H9 (cell line): ENCODE data around the gene LRP1B. TPM values are rescaled to one million over a fixed set of nuclear protein-coding genes. Genes with fewer than 3 reads are reported as not detected.

Experiments used
- DNase-seq: peaks from one replicate; pipeline ENCODE4 v3.0.0-alpha.2; 2017
- H2AFZ ChIP-seq: one replicate; pipeline ENCODE4 v1.6.1; 2013; ENCODE audit warnings: mild to moderate bottlenecking, low read length, control low read depth, moderate library complexity
- H2AK5ac ChIP-seq: 2 replicates; pipeline ENCODE4 v1.6.1; 2013; ENCODE audit warnings: low read length, control low read depth, mixed read lengths; ENCODE audit not compliant: insufficient read length
- H2BK120ac ChIP-seq: one replicate; pipeline ENCODE4 v1.6.1; 2013; ENCODE audit warnings: low read depth, mild to moderate bottlenecking, low read length, control low read depth, inconsistent platforms; ENCODE audit not compliant: poor library complexity, severe bottlenecking
- H2BK12ac ChIP-seq: 2 replicates; pipeline ENCODE4 v1.6.1; 2013; ENCODE audit warnings: low read length, control low read depth, mixed read lengths, low read depth; ENCODE audit not compliant: insufficient read length
- H2BK15ac ChIP-seq: 2 replicates; pipeline ENCODE4 v1.6.1; 2013; ENCODE audit warnings: low read depth, low read length, control low read depth
- H2BK20ac ChIP-seq: one replicate; pipeline ENCODE4 v1.6.1; 2013; ENCODE audit warnings: low read depth, mild to moderate bottlenecking, low read length, control low read depth, inconsistent platforms; ENCODE audit not compliant: poor library complexity, severe bottlenecking
- H2BK5ac ChIP-seq: 2 replicates; pipeline ENCODE4 v1.6.1; 2013; ENCODE audit warnings: low read length, control low read depth, mixed read lengths; ENCODE audit not compliant: insufficient read length
- H3K14ac ChIP-seq: 2 replicates; pipeline ENCODE4 v1.6.1; 2013; ENCODE audit warnings: low read length, control low read depth; ENCODE audit not compliant: insufficient read depth
- H3K18ac ChIP-seq: 2 replicates; pipeline ENCODE4 v1.6.1; 2013; ENCODE audit warnings: low read depth, mild to moderate bottlenecking, mixed read lengths, low read length, control low read depth; ENCODE audit not compliant: insufficient read length
- H3K23ac ChIP-seq: 2 replicates; pipeline ENCODE4 v1.6.1; 2013; ENCODE audit warnings: low read length, control low read depth, mixed read lengths, low read depth; ENCODE audit not compliant: insufficient read length
- H3K23me2 ChIP-seq: 2 replicates; pipeline ENCODE4 v1.6.1; 2013; ENCODE audit warnings: low read depth, mild to moderate bottlenecking, mixed read lengths, low read length, control low read depth; ENCODE audit not compliant: insufficient read length, poor library complexity, severe bottlenecking
- H3K27ac ChIP-seq: 2 replicates; pipeline ENCODE4 v1.5.1; 2013; ENCODE audit warnings: low read length, control low read depth, mixed read lengths, low read depth; ENCODE audit not compliant: insufficient read length
- H3K27me3 ChIP-seq: 2 replicates; pipeline ENCODE4 v1.6.1; 2013; ENCODE audit warnings: low read length, control low read depth, inconsistent platforms; ENCODE audit not compliant: insufficient read depth
- H3K4ac ChIP-seq: 2 replicates; pipeline ENCODE4 v1.6.1; 2013; ENCODE audit warnings: low read depth, mild to moderate bottlenecking, control low read depth, inconsistent platforms, low read length, moderate library complexity
- H3K4me1 ChIP-seq: 2 replicates; pipeline ENCODE4 v1.6.1; 2013; ENCODE audit warnings: low read length, control low read depth, inconsistent platforms; ENCODE audit not compliant: insufficient read depth
- H3K4me2 ChIP-seq: 2 replicates; pipeline ENCODE4 v1.6.1; 2013; ENCODE audit warnings: low read length, control low read depth, mixed read lengths; ENCODE audit not compliant: insufficient read length, insufficient read depth
- H3K56ac ChIP-seq: 2 replicates; pipeline ENCODE4 v1.6.1; 2013; ENCODE audit warnings: low read depth, mild to moderate bottlenecking, mixed read lengths, low read length, control low read depth; ENCODE audit not compliant: insufficient read length
- H3K79me1 ChIP-seq: 2 replicates; pipeline ENCODE4 v1.6.1; 2013; ENCODE audit warnings: low read depth, mild to moderate bottlenecking, moderate library complexity, low read length, control low read depth, inconsistent platforms; ENCODE audit not compliant: insufficient read depth, poor library complexity, severe bottlenecking
- H3K79me2 ChIP-seq: 2 replicates; pipeline ENCODE4 v1.6.1; 2013; ENCODE audit warnings: low read length, control low read depth, inconsistent platforms; ENCODE audit not compliant: insufficient read depth
- H3K9ac ChIP-seq: 2 replicates; pipeline ENCODE4 v1.6.1; 2013; ENCODE audit warnings: low read length, control low read depth, mixed read lengths; ENCODE audit not compliant: insufficient read length; ENCODE audit errors: extremely low read depth
- H3K9me3 ChIP-seq: one replicate; pipeline ENCODE4 v1.6.1; 2013; ENCODE audit warnings: low read depth, low read length, inconsistent platforms; ENCODE audit not compliant: control insufficient read depth
- H3T11ph ChIP-seq: one replicate; pipeline ENCODE4 v1.6.1; 2013; ENCODE audit warnings: mild to moderate bottlenecking, low read length, control low read depth, inconsistent platforms
- H4K20me1 ChIP-seq: one replicate; pipeline ENCODE4 v1.6.1; 2013; ENCODE audit not compliant: control insufficient read depth, insufficient read length, insufficient read depth
- H4K5ac ChIP-seq: 2 replicates; pipeline ENCODE4 v1.6.1; 2013; ENCODE audit warnings: low read depth, mild to moderate bottlenecking, mixed read lengths, low read length, control low read depth; ENCODE audit not compliant: insufficient read length
- H4K8ac ChIP-seq: replicated peaks from 2 replicates; pipeline ENCODE4 v1.6.1; 2013; ENCODE audit warnings: low read length, control low read depth, mixed read lengths, low read depth; ENCODE audit not compliant: insufficient read length
- H4K91ac ChIP-seq: 2 replicates; pipeline ENCODE4 v1.6.1; 2013; ENCODE audit warnings: low read depth, mild to moderate bottlenecking, moderate library complexity, mixed read lengths, low read length, control low read depth; ENCODE audit not compliant: insufficient read length
- H3K27ac Mint-ChIP-seq, 3 experiments: 2 replicates in 2 of 3; 3 replicates in 1 of 3; pipeline ENCODE4 v1.8.0; 2020 to 2021; ENCODE audit warnings: mixed read lengths in 3 of 3, mild to moderate bottlenecking in 1 of 3, moderate library complexity in 1 of 3
- H3K27me3 Mint-ChIP-seq: 2 replicates; pipeline ENCODE4 v1.8.0; 2021; ENCODE audit warnings: low read depth, mild to moderate bottlenecking, moderate library complexity, mixed read lengths
- H3K36me3 Mint-ChIP-seq, 3 experiments: 2 replicates in 2 of 3; 3 replicates in 1 of 3; pipeline ENCODE4 v1.8.0; 2020 to 2021; ENCODE audit warnings: low read depth in 3 of 3, mixed read lengths in 3 of 3; ENCODE audit not compliant: insufficient read depth in 1 of 3
- H3K4me1 Mint-ChIP-seq, 2 experiments: 2 replicates each; pipeline ENCODE4 v1.8.0; 2020; ENCODE audit warnings: mixed read lengths in 2 of 2
- H3K4me3 Mint-ChIP-seq, 2 experiments: 2 replicates in 1 of 2; 3 replicates in 1 of 2; pipeline ENCODE4 v1.8.0; 2020 to 2021; ENCODE audit warnings: mild to moderate bottlenecking in 2 of 2, mixed read lengths in 2 of 2, moderate library complexity in 1 of 2
- H3K9me3 Mint-ChIP-seq, 2 experiments: 2 replicates in 1 of 2; 3 replicates in 1 of 2; pipeline ENCODE4 v1.8.0; 2020; ENCODE audit warnings: mild to moderate bottlenecking in 2 of 2, mixed read lengths in 2 of 2, moderate library complexity in 1 of 2
- CTCF ChIP-seq: fragments of 200-600 bp; sonication (generic); conservative IDR thresholded peaks from 3 replicates; pipeline ENCODE4 v1.8.0; 2021; ENCODE audit warnings: antibody characterized with exemption, mild to moderate bottlenecking
- WGBS: extraction: QIAGEN DNeasy Blood & Tissue Kit; methylation state at CpG from one replicate; pipeline ENCODE4 v1.1.7; 2013; ENCODE audit warnings: missing lambda C conversion rate, low lambda C conversion rate, mixed read lengths; ENCODE audit not compliant: insufficient read length; ENCODE audit errors: extremely low coverage; 5-methylcytosine and 5-hydroxymethylcytosine counted together
- total RNA-seq: library from RNA; stranded (reverse); gene quantifications from 2 replicates; pipeline ENCODE4 v1.2.1, GENCODE V29; 2021

Gene LRP1B
- total RNA-seq, 1 experiment from 2014 or later = not detected

DNA sequence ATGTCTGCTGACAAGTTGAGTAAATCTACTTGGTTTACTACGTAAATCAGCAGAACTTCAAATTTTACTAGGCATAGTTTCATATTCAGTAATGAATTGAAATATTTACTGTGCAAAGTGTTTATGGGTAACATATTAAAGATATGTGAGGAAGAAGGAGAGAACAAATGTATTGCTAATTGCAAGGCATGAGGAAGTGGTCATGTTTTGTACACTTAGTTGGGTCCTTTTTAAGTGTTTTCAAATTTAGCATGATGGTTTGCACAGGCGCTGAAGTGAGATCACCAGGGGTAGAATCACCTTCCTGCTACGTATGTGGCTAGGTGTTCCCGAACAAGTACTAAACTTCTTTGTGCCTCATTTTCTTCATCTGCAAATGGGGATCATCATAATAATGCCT, 1534.4 kb downstream of the LRP1B start:
- Histone ChIP-seq H3K79me2 (no peaks in the 10 kb centered on the region), H3K9me3 (no peaks in the 10 kb centered on the region), H4K20me1 (no peaks in the 10 kb centered on the region), H2BK5ac (no peak overlapping the region), H2BK15ac (no peak overlapping the region), H4K91ac (no peak overlapping the region), H3K23ac (no peak overlapping the region), H2AFZ (no peak overlapping the region), H4K8ac (no peak overlapping the region), H3K27me3 (no peaks in the 10 kb centered on the region), H3T11ph (no peak overlapping the region), H2AK5ac (no peak overlapping the region), H3K14ac (no peak overlapping the region), H3K79me1 (no peaks in the 10 kb centered on the region), H2BK12ac (no peak overlapping the region), H3K4me2 (no peak overlapping the region), H3K4ac (no peak overlapping the region), H3K18ac (no peak overlapping the region), H3K56ac (no peak overlapping the region), H4K5ac (no peak overlapping the region), H3K23me2 (no peaks in the 10 kb centered on the region), H2BK20ac (no peak overlapping the region), H3K9ac (no peak overlapping the region), H3K4me1 (no peaks in the 10 kb centered on the region), H3K27ac (no peak overlapping the region), H2BK120ac (no peak overlapping the region)
- DNase-seq = no peak
- H3K27me3 Mint-ChIP-seq = no peaks in the 10 kb centered on the region
- H3K27ac Mint-ChIP-seq = no peak overlapping the region
- TF ChIP-seq CTCF = no peak
- no peaks in the 10 kb centered on the region for H3K9me3 Mint-ChIP-seq
- WGBS = no CpG with 5 or more reads among the region's 4 CpGs
- H3K4me1 Mint-ChIP-seq = no peaks in the 10 kb centered on the region
- H3K4me3 Mint-ChIP-seq = no peak overlapping the region
- H3K36me3 Mint-ChIP-seq = no peaks in the 10 kb centered on the region
